GM19023 (cell line): ENCODE data around the gene C13orf46.
"Not testable (repeated sequence)": the region's sequence is repeated elsewhere in the genome, so short reads cannot be mapped to it uniquely, and the experiment has no call there.

Experiments used
- ATAC-seq: cut with Tn5 transposase; IDR thresholded peaks from one replicate; pipeline ENCODE4 v1.9.1; 2021; ENCODE audit warnings: mild to moderate bottlenecking, moderate library complexity; ENCODE audit not compliant: unreplicated experiment

C13orf46 gene

DNA sequence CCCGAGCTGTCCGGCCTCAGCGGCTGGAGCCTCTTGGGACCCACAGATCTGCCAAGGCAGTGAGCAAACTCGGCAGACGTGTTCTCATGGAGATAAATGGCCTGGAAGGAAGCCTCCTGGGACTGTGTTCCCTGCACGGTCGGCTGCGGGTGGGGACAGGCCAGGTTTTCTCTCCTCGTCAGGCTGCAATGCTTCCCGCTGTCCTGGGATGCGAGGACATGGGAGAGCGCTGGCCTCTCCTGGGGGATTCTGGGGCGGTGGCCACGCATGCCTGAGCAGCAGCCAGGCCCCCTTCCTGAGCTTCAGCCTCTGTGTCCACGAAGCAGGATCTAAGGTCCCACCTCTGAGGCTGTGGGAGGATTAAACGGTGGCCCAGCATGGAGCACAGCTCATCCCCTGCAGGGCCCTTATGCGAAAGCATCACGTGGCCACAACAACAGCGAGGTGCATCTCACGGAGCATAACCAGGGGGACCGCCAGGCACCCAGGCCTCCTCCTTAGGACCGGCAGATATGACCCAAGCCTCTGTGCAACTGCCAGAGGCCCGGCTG lies 21.2 kb upstream of the C13orf46 start:
- no peak for ATAC-seq

DNA sequence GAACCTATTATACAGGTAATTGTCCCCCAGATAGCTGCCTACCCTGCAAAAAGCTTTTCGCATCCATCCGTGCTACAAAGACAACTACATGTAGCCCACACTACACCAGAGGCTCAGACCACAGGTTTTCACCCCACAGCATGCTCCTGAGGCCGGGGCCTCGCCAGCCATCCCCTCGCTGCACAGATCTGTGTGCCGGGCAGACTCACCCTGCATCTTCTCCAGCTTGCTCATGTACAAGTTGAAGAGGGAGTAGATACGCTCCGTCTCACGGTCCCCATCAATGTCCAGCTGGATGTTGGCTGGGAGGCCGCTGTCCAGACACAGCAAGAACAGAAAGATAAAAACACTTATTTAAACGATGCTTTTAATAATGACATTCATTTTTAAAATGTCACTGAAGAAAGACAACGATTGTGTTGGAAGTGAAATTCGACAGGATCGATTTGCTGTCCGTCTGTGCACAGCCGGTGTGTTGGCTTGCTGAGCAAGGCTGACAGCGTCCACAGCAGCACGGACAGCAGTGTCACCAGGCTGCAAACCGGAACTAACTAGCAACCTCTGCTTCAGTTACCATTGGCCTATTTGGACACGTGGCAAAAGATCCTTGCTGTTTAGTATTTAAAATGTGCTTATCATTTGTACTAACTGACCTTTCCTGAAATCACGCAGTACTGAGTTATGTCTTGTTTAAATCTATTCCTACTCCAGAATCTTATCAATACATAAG lies 18.6 kb upstream of the C13orf46 start:
- no peak for ATAC-seq

DNA sequence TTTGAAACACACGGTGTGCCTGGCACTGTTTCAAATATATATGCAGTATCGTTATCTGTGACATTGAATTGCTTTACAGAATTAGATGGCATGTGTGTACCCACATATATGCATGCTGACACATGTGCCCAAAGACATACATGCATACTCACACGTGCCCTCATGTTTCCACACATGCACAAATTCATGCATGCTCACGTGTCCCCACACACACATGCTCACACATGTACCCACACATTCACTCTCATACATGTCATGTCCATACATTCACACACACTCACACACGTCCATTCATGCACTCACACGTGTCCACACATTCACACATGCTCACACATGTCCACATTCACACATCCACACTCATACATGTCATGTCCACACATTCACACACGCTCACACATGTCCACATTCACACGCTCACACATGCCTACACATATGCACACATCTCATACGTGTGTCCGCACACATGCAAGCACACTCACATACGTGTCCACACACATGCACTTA lies 17.9 kb upstream of the C13orf46 start:
- ATAC-seq: no peak

DNA sequence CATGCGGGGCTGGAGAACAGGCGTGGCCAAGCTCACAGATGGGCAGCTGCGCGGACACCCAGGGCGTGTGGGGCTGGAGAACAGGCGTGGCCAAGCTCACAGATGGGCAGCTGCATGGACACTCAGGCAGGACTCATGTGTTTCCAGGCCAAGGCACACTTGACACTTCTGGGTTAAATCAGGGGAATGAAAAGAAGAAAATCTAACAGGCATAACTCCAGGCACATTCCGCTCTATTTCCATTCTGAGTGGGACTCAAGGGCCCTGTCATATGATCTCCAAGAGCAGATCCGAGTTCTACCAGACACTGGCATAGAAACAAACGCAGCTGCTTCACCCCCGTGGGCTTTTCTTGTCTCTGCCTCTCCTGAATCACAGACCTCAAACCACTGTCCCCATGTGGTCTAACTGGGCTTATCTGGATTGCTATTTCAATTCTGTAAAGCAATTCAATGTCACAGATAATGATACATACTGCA lies 17.4 kb upstream of the C13orf46 start:
- no peak for ATAC-seq

DNA sequence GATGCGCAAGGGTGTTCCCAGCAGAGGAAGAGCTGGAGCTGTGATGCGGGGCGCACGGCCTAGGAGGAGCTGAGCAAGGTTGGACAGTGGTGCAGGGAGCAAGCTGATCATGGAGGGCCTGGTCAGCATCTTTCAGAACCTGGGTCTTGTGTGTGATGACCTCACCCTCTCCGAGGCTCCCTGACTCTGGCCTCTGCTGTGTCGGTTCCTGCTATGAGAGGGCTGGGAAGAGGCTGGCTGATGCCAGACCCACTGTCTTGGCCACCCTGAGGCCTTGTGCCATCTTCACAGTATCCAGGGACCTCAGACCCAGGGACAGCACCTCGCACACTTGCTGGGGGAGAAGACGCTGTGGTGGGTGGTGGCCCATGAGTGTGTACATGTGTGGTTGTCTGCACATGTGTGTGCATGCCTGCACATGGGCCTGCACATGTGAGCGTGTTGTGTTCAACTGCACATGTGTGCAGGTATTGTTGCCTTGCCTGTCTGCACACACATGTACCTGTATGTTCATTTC lies 16.5 kb upstream of the C13orf46 start:
- no peak for ATAC-seq

DNA sequence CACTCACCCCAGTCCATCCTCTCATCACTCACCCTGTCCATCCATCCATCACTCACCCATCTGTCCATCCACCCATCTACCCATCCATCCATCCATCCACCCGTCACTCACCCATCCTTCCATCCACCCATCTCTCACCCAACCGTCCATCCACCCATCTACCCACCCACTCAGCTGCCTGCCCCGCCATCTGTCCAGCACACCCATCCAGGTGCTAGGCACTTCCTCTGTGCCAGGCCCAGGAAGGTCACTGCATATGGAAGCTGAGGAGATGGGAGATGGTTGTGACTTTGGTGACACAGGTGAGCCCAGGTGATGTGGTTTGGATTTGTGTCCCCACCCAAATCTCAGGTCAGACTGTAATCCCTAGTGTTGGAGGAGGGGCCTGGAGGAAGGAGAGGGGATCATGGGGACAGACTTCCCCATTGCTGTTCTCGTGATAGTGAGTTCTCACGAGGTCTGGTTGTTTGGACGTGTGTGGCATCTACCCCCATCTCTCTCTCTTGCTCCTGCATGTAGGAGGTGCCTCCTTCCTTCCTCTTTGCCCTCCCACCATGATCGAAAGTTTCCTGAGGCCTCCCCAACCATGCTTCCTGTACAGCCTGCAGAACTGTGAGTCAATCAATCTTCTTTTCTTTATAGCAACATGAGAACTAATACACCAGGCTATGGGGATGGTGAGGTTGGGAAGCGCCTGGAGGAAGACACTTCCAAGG lies 15.9 kb upstream of the C13orf46 start:
- no peak for ATAC-seq

DNA sequence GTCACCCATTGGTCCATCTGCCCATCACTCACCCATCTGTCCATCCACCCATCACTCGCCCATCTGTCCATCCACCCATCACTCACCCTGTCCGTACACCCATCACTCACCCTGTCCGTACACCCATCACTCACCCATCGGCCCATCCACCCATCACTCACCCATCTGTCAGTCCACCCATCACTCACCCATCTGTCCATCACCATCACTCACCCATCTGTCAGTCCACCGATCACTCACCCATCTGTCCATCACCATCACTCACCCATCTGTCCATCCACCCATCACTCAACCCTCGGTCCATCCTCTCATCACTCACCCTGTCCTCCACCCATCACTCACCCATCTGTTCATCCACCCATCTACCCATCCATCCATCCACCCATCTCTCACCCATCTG lies 15.0 kb upstream of the C13orf46 start:
- ATAC-seq: not testable (repeated sequence)

DNA sequence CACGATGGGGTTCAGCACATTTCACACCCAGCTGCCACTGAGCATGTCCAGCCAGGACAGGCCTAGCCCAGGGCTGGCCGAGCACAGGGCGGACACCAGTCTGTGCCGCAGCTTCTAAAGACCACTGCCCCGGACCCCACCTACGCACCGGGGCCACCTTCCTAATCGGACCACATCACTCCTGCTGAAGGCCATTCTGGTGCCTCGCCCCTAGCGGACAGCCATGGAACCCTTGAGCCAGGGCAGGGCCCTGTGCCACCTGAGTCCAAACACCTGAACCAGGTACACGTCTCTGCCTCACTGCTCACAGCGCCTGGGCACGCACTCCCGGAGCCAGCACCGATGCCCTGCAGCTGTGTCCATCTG lies 8.4 kb upstream of the C13orf46 start:
- no peak for ATAC-seq

DNA sequence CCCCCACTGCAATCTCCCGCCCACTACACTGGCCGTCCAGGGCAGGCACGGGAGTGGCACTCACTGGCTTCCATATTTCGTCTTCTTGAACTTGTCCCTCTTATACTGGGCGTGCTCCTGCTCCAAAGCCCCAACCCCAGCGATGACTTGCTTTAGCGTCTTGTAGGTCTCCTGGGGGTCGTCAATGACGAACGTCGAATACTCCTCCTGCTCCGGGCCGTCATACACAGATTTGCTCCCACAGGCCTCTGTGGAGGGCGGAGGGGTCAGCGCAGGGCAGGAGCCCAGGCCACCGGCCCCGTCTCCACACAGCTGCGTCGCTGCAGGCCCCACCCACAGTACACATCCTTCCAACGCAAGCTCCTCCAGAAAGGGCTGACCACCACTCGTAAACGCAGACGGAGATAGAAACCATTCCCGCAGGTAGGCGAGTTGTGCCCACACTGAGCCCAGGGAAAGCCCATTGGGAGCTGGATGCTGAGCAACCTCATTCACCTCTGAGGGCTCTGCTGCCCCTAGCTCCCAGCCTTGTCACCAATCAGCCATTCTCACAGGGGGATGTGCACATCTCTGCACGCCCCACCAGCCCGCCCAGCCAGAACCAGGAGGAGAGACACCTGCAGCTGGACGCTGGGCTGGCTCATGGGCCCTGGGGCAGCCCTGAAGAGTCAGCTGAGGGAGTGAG lies 7.9 kb upstream of the C13orf46 start:
- no peak for ATAC-seq

DNA sequence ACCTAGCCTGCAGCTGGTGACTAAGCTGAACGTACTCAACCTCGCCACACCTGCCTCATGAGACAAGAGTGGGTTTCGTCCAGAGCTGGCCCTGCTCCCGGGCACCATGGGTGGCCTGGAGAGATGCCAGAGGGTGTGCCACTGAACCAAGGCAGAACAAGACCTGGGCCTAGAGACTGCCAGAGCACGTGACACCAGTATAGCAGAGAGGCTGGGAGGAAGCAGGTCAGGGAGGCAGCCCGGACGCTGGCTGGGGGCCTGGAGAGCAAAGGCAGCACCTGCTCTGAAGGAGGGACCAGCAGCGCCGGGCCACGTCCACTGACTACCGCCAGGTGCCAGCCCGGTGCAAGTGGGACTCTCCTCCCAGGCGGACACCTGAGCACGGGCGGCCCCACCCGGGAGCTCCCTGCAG lies 7.3 kb upstream of the C13orf46 start:
- ATAC-seq: no peak

DNA sequence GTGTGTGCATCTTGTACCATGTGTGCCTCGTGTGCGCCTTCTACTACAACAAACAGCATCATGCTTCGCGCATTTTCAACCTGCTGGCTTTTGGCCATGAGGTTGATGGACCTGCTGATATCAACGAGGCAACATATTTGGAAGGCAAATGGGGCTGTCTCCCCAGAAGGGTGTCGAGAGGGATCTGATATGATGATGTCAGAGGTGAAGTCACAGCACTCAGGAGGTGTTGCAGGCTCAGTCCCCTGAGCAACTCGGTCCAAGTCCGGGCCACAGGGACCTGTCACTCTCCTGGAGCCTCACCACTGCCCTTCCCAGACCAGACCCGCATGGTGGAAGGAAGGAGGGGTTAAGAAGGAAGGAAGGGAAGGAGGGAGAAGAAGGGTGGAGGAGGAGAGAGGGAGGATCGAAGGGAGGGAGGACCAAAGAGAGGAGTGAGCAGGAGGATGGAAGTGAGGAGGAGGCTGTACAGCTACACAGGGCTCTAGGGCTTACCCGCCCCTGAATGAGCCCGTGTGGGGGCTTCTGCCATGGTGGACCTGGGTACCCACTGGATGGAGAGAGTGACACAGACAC lies 6.7 kb upstream of the C13orf46 start:
- no peak for ATAC-seq

DNA sequence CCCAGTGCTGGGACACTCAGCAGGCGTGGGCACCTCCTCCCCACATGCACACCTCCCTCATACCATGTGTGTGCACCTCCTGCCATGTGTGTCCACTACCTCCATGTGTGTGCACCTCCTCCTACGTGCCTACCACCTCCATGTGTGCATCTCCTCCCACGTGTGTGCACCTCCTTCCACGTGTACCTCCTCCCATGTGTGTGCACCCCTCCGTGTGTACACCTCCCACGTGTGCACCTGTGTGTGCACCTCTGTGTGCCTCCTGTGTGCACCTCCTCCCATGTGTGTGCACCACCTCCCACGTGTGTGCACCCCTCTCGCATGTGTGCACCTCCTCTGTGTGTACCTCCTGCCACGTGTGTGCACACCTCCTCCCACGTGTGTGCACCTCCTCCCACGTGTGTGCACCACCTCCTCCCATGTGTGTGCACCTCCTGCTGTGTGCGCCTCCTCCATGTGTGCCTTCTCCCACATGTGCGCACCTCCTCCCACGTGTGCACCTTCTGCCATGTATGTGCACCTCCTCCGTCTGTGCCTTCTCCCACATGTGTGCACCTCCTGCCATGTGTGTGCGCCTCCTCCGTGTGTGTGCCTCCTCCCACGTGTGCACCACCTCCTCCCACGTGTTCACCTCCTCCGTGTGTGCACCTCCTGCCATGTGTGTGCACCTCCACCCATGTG lies 6.1 kb upstream of the C13orf46 start:
- ATAC-seq: no peak

DNA sequence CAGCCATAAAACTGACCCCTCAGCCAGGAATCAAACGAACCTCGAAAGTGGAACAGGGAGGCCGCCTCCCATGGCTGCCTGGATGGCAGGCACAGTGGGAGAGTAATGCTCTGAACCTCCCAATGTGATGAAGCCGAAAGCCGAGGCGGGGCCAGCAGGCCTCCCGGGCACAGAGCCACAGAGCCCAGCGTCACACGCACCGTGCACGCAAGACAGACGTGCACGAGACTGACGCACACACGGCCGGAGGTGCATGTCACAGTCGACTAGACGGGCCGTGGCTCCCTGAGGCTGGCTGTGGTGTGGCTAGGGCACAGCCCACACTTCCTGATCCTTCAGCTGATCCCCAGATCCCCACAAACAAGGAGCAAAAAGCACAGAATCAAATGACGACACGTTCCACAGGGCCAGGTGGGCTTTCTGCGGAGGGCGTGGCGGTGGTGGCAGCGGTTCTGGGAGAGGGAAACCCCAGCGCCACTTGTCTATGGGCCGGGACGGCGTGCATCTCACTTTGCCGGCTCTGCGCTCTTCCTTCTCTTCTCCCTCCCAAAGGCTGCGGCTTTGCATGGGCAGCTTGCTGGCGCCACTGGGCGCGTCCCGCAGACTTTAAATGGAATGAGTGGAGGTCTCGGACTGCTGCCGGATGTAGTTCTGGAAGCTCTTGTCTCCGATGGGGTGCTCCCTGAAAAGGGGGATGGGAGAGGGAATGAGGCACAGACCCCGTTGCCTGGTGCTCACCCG lies 5.0 kb upstream of the C13orf46 start:
- ATAC-seq: no peak

DNA sequence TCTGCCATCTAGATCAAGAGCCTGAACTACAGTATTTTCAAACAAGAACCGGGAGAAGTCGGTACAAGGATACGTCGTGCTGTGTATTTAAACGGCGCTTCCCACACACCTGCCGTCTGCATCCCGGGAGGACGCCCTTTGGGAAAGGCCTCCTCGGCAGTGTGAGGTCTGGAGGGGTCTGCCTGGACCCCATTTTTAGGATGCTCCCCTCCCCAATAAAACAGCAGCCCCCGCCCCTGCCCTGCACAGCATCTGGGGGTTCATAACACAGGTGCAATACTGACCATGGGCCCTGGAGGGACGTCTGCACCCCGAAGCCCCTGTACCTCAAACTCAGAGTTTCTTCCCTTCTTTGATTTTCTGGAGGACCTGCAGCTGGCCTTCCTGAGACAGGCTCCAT lies 4.1 kb upstream of the C13orf46 start:
- ATAC-seq: no peak

DNA sequence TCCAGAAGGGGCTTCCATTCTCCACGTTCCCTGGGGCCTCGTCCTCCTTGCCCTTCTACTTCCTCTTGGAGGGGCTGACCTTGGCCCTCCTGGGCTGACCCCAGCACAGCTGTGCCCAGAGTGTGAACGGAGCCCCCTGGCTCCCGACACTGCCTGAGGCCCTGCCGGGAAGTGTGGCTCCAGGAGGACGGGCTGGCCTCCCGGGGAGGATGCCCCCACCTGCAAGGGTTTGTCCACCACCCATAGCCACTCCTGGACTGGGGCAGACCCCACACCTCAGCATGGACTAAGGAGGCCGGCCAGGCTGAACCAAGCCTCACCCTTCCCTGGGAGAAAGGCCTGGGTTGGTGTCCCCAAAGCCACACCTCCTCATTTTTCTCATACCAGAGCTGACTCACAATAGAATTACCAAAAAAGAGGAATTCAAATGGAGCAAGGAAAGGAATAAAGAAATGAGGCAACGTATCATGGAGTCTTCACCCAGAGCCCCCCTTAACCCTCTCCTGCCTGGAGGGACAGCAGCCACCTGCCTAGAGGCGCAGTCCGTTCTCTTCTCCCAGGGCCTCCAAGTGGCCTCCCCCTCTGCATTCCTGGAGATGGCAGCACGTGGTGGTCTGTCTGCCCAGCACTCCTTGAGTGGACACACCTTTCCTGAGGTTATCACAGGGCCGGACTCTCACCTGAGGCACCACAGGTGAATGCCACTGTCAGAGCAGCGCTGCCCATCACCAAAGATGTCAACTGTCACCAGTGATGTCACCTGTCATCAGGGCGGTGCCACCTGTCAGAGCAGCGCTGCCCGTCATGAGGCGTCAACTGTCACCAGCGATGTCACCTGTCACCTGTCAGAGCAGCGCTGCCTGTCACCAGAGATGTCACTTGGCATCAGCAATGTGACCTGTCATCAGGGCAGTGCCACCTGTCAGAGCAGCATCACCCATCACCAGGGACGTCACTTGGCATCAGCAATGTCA lies 3.1 kb upstream of the C13orf46 start:
- ATAC-seq: no peak

DNA sequence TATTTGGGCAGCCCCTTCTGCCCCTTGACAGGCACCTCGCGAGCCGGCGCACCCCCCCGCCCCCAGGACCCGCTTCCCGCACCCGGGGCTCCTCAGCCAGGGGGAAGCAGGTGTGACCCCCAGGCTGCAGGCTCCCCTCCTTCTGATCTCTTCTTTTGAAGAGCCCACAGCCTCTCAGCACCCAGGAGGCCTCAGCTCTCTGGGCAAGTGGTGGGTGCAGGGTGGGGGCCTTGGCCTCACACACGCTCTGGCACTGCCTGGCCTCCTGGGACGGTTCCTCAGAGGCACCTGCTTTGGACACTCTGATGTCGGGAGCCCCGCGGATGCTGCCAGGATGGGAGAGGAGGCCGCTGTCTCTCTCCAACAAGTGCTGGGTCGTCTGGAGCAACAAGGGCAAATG lies 1.5 kb upstream of the C13orf46 start:
- ATAC-seq: no peak

DNA sequence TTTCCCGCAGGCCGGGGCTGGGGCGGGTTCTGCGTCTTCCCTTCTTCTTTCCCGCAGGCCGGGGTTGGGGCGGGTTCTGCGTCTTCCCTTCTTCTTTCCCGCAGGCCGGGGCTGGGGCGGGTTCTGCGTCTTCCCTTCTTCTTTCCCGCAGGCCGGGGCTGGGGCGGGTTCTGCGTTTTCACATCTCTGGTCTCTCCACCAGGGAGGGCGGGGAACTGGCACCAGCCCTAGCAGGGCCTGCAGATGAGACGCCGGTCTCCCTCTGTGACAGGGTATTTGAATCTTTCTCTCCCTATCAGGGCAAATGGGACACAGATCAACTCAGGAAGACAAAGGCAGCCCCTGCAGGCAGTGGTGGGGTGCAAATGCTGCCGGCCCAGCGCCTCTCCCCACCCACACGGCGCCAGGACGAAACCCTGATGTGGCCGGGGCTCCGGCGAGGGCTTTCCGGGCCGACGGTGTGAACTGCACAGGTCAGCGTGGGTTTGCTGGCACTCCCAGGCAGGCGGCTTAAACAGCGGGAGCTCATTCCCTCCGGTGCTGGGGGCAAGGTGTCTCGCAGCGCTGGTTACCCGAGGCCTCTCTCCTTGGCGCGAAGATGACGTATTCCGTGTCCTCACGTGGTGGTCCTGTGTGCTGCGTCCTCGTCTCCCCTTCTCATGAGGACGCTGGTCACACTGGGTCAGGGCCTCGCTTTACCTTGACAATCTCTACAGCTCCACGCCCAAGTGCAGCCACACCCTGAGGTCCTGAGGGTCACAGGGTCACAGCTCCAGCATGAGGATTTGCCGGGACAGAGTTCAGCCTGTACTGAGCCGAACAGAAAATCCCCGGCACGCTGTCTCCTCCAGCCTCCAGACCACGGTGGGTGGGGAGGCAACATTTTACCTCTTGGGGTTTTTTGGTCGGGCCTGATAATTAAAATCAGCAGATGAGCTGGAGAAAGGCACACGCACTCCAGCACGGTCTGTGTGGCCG lies 717 bp upstream of the C13orf46 start:
- ATAC-seq: no peak
